BJ (cell line): ENCODE measurements around the gene SLC45A1. TPM values are rescaled to one million over a fixed set of nuclear protein-coding genes. Genes with fewer than 3 reads are reported as not detected.

Source experiments
- CTCF ChIA-PET: fragments of 350-600 bp; formaldehyde crosslinking; extraction: SDS; loops from one replicate; lab custom pipeline; 2021; ENCODE audit warnings: antibody characterized with exemption, inconsistent platforms; lab: Yijun Ruan, JAX
- POLR2A ChIA-PET: fragments of 300-600 bp; sonication (Branson Sonifier 250); formaldehyde crosslinking; extraction: SDS; loops from one replicate; lab custom pipeline; 2021; ENCODE audit warnings: antibody characterized with exemption; lab: Charles Lee
- DNase-seq: peaks from one replicate; pipeline ENCODE4 v3.0.0-alpha.2; 2011; ENCODE audit warnings: low read depth
- H3K27me3 ChIP-seq: 2 replicates; pipeline ENCODE4 v1.6.0; 2011; ENCODE audit warnings: low read length; ENCODE audit not compliant: control insufficient read depth, insufficient read depth
- H3K36me3 ChIP-seq: 2 replicates; pipeline ENCODE4 v1.5.1; 2011; ENCODE audit warnings: low read length; ENCODE audit not compliant: control insufficient read depth, insufficient read depth
- H3K4me3 ChIP-seq: 2 replicates; pipeline ENCODE4 v1.5.1; 2011; ENCODE audit warnings: low read depth, mild to moderate bottlenecking, control low read depth, low read length
- polyA plus RNA-seq: library from polyadenylated mRNA; depleted of rRNA; stranded (reverse); fragments of >200 nt; gene quantifications from 2 replicates; pipeline ENCODE4 v1.2.3, GENCODE V29; 2011
- TF ChIP-seq, protein P1 (sequence below): IDR thresholded peaks from 2 replicates; pipeline ENCODE4 v1.5.1; 2011; ENCODE audit warnings: low read depth, mild to moderate bottlenecking, control low read depth, inconsistent platforms, low read length, moderate library complexity; ENCODE audit not compliant: insufficient read depth

SLC45A1 gene
- polyA plus RNA-seq, 1 experiment = 1.4 TPM

- no peak for DNase-seq
- ChIA-PET POLR2A (no interaction called here), CTCF (interaction anchor here (0.8 to 1.2 kb wide), 2 partner anchors 17 to 21 kb away, joined by 3 to 4 read pairs; no protein-coding TSS in a partner anchor)
- Histone ChIP-seq H3K36me3 (peaks cover 3% of the 10 kb centered on the region), H3K27me3 (no peaks in the 10 kb centered on the region), H3K4me3 (no peak overlapping the region)
- TF ChIP-seq, protein P1, sequence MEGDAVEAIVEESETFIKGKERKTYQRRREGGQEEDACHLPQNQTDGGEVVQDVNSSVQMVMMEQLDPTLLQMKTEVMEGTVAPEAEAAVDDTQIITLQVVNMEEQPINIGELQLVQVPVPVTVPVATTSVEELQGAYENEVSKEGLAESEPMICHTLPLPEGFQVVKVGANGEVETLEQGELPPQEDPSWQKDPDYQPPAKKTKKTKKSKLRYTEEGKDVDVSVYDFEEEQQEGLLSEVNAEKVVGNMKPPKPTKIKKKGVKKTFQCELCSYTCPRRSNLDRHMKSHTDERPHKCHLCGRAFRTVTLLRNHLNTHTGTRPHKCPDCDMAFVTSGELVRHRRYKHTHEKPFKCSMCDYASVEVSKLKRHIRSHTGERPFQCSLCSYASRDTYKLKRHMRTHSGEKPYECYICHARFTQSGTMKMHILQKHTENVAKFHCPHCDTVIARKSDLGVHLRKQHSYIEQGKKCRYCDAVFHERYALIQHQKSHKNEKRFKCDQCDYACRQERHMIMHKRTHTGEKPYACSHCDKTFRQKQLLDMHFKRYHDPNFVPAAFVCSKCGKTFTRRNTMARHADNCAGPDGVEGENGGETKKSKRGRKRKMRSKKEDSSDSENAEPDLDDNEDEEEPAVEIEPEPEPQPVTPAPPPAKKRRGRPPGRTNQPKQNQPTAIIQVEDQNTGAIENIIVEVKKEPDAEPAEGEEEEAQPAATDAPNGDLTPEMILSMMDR = no peak
Observed at GRCh38 chr1:8370046-8370881, 52.4 kb downstream of the SLC45A1 start.

DNA sequence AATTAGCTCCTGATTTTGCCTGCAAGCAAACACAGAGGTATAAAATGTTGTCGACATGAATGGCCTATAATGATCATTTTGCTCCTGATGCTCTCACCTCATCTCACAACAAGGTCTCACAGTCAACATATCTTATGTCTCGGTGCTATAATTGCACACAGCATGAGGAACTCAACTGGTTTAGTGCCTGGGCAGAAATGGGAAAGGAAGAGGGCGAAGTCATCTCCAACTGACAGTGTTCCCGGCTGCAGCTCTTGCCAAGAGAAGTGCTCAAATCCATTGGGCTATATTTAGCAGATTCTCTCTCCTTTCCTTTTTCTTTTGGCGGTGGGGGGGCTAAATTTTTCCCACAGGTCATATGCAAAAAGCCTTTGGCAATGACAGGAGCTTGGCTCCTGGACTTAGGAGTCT is 53.0 kb downstream of the SLC45A1 start:
- ChIA-PET CTCF (interaction anchor here (0.8 to 1.2 kb wide), 3 partner anchors 17 to 87 kb away, joined by 3 to 4 read pairs (median 3); no protein-coding TSS in a partner anchor), POLR2A (no interaction called here)
- Histone ChIP-seq H3K4me3 (no peak overlapping the region), H3K27me3 (no peaks in the 10 kb centered on the region), H3K36me3 (peaks cover 2% of the 10 kb centered on the region)
- no peak for DNase-seq
- TF ChIP-seq, protein P1 = no peak

- no peak for DNase-seq
- Histone ChIP-seq H3K27me3 (no peaks in the 10 kb centered on the region), H3K36me3 (peaks cover 2% of the 10 kb centered on the region), H3K4me3 (no peak overlapping the region)
- ChIA-PET CTCF (interaction anchor here (0.9 to 1.2 kb wide), 3 partner anchors 10 to 86 kb away, joined by 3 read pairs; no protein-coding TSS in a partner anchor), POLR2A (interaction anchor here (0.5 kb wide), 1 partner anchor 56 kb away, joined by 5 read pairs; no protein-coding TSS in a partner anchor)
- TF ChIP-seq, protein P1 = no peak
Observed at GRCh38 chr1:8371372-8371991, 53.6 kb downstream of the SLC45A1 start.

GRCh38 chr1:8373125-8373524 is 55.2 kb downstream of the SLC45A1 start:
- Histone ChIP-seq H3K36me3 (peaks cover 2% of the 10 kb centered on the region), H3K4me3 (no peak overlapping the region), H3K27me3 (no peaks in the 10 kb centered on the region)
- TF ChIP-seq, protein P1 = no peak
- ChIA-PET CTCF (interaction anchor here (0.8 to 1.6 kb wide), 4 partner anchors 9 to 81 kb away, joined by 3 to 6 read pairs (median 3); no protein-coding TSS in a partner anchor), POLR2A (no interaction called here)
- DNase-seq = no peak
